Large intestine (tissue), 3 donors: ENCODE data around the gene PKIB. TPM values are rescaled to one million over a fixed set of nuclear protein-coding genes. Genes with fewer than 3 reads are reported as not detected.

ENCODE experiments used
- DNase-seq, 2 donors: peaks; one replicate each; pipeline versions ENCODE4 v3.0.0 to v3.0.0-alpha.2; 2013
- H3K27ac ChIP-seq: one replicate; pipeline ENCODE4 v1.5.1; 2013; ENCODE audit warnings: low read length
- H3K27me3 ChIP-seq: 2 replicates; pipeline ENCODE4 v1.6.1; 2013; ENCODE audit warnings: low read length; ENCODE audit not compliant: control insufficient read depth, insufficient read depth
- H3K36me3 ChIP-seq: 2 replicates; pipeline ENCODE4 v1.6.1; 2013; ENCODE audit warnings: low read length; ENCODE audit not compliant: control insufficient read depth, insufficient read depth
- H3K4me1 ChIP-seq: one replicate; pipeline ENCODE4 v1.6.1; 2013; ENCODE audit warnings: low read length; ENCODE audit not compliant: control insufficient read depth, insufficient read depth
- H3K4me3 ChIP-seq: one replicate; pipeline ENCODE4 v1.5.1; 2013; ENCODE audit warnings: low read length
- H3K9me3 ChIP-seq: one replicate; pipeline ENCODE4 v1.6.1; 2013; ENCODE audit warnings: mild to moderate bottlenecking, low read depth, low read length, moderate library complexity; ENCODE audit not compliant: control insufficient read depth
- WGBS: methylation state at CpG from one replicate; pipeline ENCODE4 v1.1.5; 2013; ENCODE audit warnings: low lambda C conversion rate; ENCODE audit not compliant: insufficient coverage; 5-methylcytosine and 5-hydroxymethylcytosine counted together
- polyA plus RNA-seq: library from polyadenylated mRNA; unstranded; fragments of 120-200 nt; gene quantifications from one replicate; pipeline ENCODE4 v1.2.1, GENCODE V29; 2013

The PKIB gene
- polyA plus RNA-seq, 1 donor = 30.3 TPM

GRCh38 chr6:122749451-122750050 is 139.3 kb downstream of the PKIB start:
- DNase-seq = no peak
- H3K9me3 ChIP-seq = no peaks in the 10 kb centered on the region
- no peaks in the 10 kb centered on the region for H3K27me3 ChIP-seq
- H3K4me1 ChIP-seq = no peaks in the 10 kb centered on the region
- no peaks in the 10 kb centered on the region for H3K36me3 ChIP-seq
- no peak overlapping the region for H3K27ac ChIP-seq
- H3K4me3 ChIP-seq = no peak overlapping the region
- WGBS = 90% methylated on average over 2 of the region's 4 CpGs

- WGBS = 77% methylated on average over 2 of the region's 3 CpGs
- Histone ChIP-seq H3K27me3 (no peaks in the 10 kb centered on the region), H3K4me3 (no peak overlapping the region), H3K9me3 (peaks cover 6% of the 10 kb centered on the region), H3K4me1 (no peaks in the 10 kb centered on the region), H3K27ac (no peak overlapping the region), H3K36me3 (no peaks in the 10 kb centered on the region)
- DNase-seq = no peak
Observed at GRCh38 chr6:122751326-122751725, 141.1 kb downstream of the PKIB start.

- Histone ChIP-seq H3K36me3 (no peaks in the 10 kb centered on the region), H3K9me3 (peaks cover 6% of the 10 kb centered on the region), H3K27ac (no peak overlapping the region), H3K4me3 (no peak overlapping the region), H3K27me3 (no peaks in the 10 kb centered on the region), H3K4me1 (no peaks in the 10 kb centered on the region)
- WGBS = no CpG with 5 or more reads among the region's 1 CpG
- DNase-seq = no peak
Observed at GRCh38 chr6:122752459-122752858, 142.3 kb downstream of the PKIB start.

- H3K4me1 ChIP-seq = no peaks in the 10 kb centered on the region
- no CpG with 5 or more reads among the region's 10 CpGs for WGBS
- no peak overlapping the region for H3K4me3 ChIP-seq
Observed at GRCh38 chr6:122753000-122753687, 142.9 kb downstream of the PKIB start.

GRCh38 chr6:122753688-122754056 is 143.5 kb downstream of the PKIB start:
- Histone ChIP-seq H3K36me3 (no peaks in the 10 kb centered on the region), H3K4me1 (no peaks in the 10 kb centered on the region), H3K27me3 (no peaks in the 10 kb centered on the region), H3K4me3 (no peak overlapping the region), H3K9me3 (peaks cover 6% of the 10 kb centered on the region), H3K27ac (no peak overlapping the region)
- no CpG with 5 or more reads among the region's 5 CpGs for WGBS
- DNase-seq = no peak

More at GRCh38 chr6:122753000-122753687, 142.9 kb downstream of the PKIB start:
- no peak for DNase-seq
- H3K27me3 ChIP-seq = no peaks in the 10 kb centered on the region
- H3K36me3 ChIP-seq = no peaks in the 10 kb centered on the region
- no peak overlapping the region for H3K27ac ChIP-seq
- peaks cover 6% of the 10 kb centered on the region for H3K9me3 ChIP-seq

GRCh38 chr6:122754191-122754731 is 144.1 kb downstream of the PKIB start:
- no peak for DNase-seq
- H3K36me3 ChIP-seq = no peaks in the 10 kb centered on the region
- H3K27ac ChIP-seq = no peak overlapping the region
- H3K9me3 ChIP-seq = peaks cover 6% of the 10 kb centered on the region
- 100% methylated on average over 2 of the region's 5 CpGs for WGBS
- H3K4me3 ChIP-seq = no peak overlapping the region
- no peaks in the 10 kb centered on the region for H3K4me1 ChIP-seq
- H3K27me3 ChIP-seq = no peaks in the 10 kb centered on the region

GRCh38 chr6:122755901-122756300 is 145.7 kb downstream of the PKIB start:
- peak in 1 of 2 donors; percentile 17 for DNase-seq
- no peak overlapping the region for H3K27ac ChIP-seq
- no peak overlapping the region for H3K4me3 ChIP-seq
- 40% methylated on average over 2 of the region's 9 CpGs for WGBS
- peaks cover 6% of the 10 kb centered on the region for H3K9me3 ChIP-seq
- no peaks in the 10 kb centered on the region for H3K36me3 ChIP-seq
- H3K27me3 ChIP-seq = no peaks in the 10 kb centered on the region
- no peaks in the 10 kb centered on the region for H3K4me1 ChIP-seq

- Histone ChIP-seq H3K4me3 (no peak overlapping the region), H3K36me3 (no peaks in the 10 kb centered on the region), H3K27ac (no peak overlapping the region), H3K4me1 (no peaks in the 10 kb centered on the region), H3K27me3 (no peaks in the 10 kb centered on the region), H3K9me3 (peaks cover 6% of the 10 kb centered on the region)
- WGBS = no CpG with 5 or more reads among the region's 1 CpG
- no peak for DNase-seq
Observed at GRCh38 chr6:122758927-122759334, 148.7 kb downstream of the PKIB start.

- DNase-seq = no peak
- Histone ChIP-seq H3K27ac (no peak overlapping the region), H3K4me3 (no peak overlapping the region), H3K4me1 (no peaks in the 10 kb centered on the region), H3K27me3 (no peaks in the 10 kb centered on the region), H3K36me3 (no peaks in the 10 kb centered on the region), H3K9me3 (peaks cover 5% of the 10 kb centered on the region)
Observed at GRCh38 chr6:122760330-122760729, 150.1 kb downstream of the PKIB start.

GRCh38 chr6:122766256-122766655 is 156.1 kb downstream of the PKIB start:
- Histone ChIP-seq H3K4me1 (peaks cover 7% of the 10 kb centered on the region), H3K4me3 (no peak overlapping the region), H3K27ac (no peak overlapping the region), H3K9me3 (no peaks in the 10 kb centered on the region), H3K36me3 (no peaks in the 10 kb centered on the region), H3K27me3 (no peaks in the 10 kb centered on the region)
- DNase-seq = no peak
